CD4-positive, alpha-beta T cell (primary cell): ENCODE measurements around the gene ICA1. TPM values are rescaled to one million over a fixed set of nuclear protein-coding genes. Genes with fewer than 3 reads are reported as not detected.

Experiments used
- ATAC-seq: fragments of 200-7000 bp; cut with Tn5 transposase; one replicate; pipeline ENCODE4 v1.10.0; 2022; ENCODE audit warnings: mild to moderate bottlenecking; ENCODE audit not compliant: poor library complexity
- CTCF ChIA-PET: fragments of 350-600 bp; sonication (Branson Sonifier 250); formaldehyde crosslinking; loops from one replicate; lab custom pipeline; 2021; ENCODE audit warnings: antibody characterized with exemption, inconsistent platforms; lab: Charles Lee
- POLR2A ChIA-PET: fragments of 350-600 bp; sonication (Branson Sonifier 250); formaldehyde crosslinking; loops from one replicate; lab custom pipeline; 2021; ENCODE audit warnings: antibody characterized with exemption, inconsistent platforms; lab: Charles Lee
- DNase-seq, 14 experiments: peaks; one replicate each; pipeline ENCODE4 v3.0.0-alpha.2; 2013 to 2020; ENCODE audit warnings: mixed read lengths in 2 of 14
- H3K27ac ChIP-seq, 2 donors: one replicate each; pipeline versions ENCODE4 v1.5.1 to v1.7.0; 2013; ENCODE audit warnings: low read length in 2 of 2, low read depth in 1 of 2, mild to moderate bottlenecking in 1 of 2
- H3K27me3 ChIP-seq, 2 experiments: 1 replicate in 1 of 2; 2 replicates in 1 of 2; pipeline versions ENCODE4 v1.6.1 to v1.7.0; 2013; ENCODE audit warnings: low read length in 2 of 2, control low read depth in 1 of 2, mild to moderate bottlenecking in 1 of 2, moderate library complexity in 1 of 2; ENCODE audit not compliant: insufficient read depth in 2 of 2, control insufficient read depth in 1 of 2
- H3K36me3 ChIP-seq: one replicate; pipeline ENCODE4 v1.6.1; 2013; ENCODE audit warnings: low read length, control low read depth; ENCODE audit not compliant: insufficient read depth
- H3K4me1 ChIP-seq: one replicate; pipeline ENCODE4 v1.6.1; 2013; ENCODE audit warnings: low read length, control low read depth; ENCODE audit not compliant: insufficient read depth
- H3K4me3 ChIP-seq: one replicate; pipeline ENCODE4 v1.5.1; 2013; ENCODE audit warnings: mild to moderate bottlenecking, low read length, moderate library complexity
- H3K9me3 ChIP-seq, 2 experiments: 1 replicate in 1 of 2; 2 replicates in 1 of 2; pipeline versions ENCODE4 v1.6.1 to v1.7.0; 2013; ENCODE audit warnings: low read length in 2 of 2, mild to moderate bottlenecking in 2 of 2, control low read depth in 1 of 2, moderate library complexity in 1 of 2; ENCODE audit not compliant: control insufficient read depth in 1 of 2, insufficient read depth in 1 of 2
- H3K27ac Mint-ChIP-seq: one replicate; pipeline ENCODE4 v1.8.0; 2020; ENCODE audit warnings: mixed read lengths
- H3K27me3 Mint-ChIP-seq: one replicate; pipeline ENCODE4 v1.8.0; 2021; ENCODE audit warnings: mixed read lengths
- H3K36me3 Mint-ChIP-seq: one replicate; pipeline ENCODE4 v1.8.0; 2021; ENCODE audit warnings: low read depth, mixed read lengths
- H3K4me1 Mint-ChIP-seq: one replicate; pipeline ENCODE4 v1.8.0; 2021; ENCODE audit warnings: low read depth, mixed read lengths
- H3K4me3 Mint-ChIP-seq: one replicate; pipeline ENCODE4 v1.8.0; 2020; ENCODE audit warnings: mild to moderate bottlenecking, mixed read lengths
- H3K9me3 Mint-ChIP-seq: one replicate; pipeline ENCODE4 v1.8.0; 2020; ENCODE audit warnings: mixed read lengths
- CTCF ChIP-seq: fragments of 200-600 bp; IDR thresholded peaks from one replicate; pipeline ENCODE4 v1.8.0; 2022; ENCODE audit warnings: antibody characterized with exemption, mild to moderate bottlenecking
- intact Hi-C, 2 experiments: fragments of 100-400 bp; cut with DNase I in 1 of 2; cut with micrococcal nuclease in 1 of 2; formaldehyde crosslinking; loops; one replicate each; pipeline versions ENCODE4 v1.15.1 to v1.9.0; 2023 to 2025; cut with DNase I, micrococcal nuclease
- total RNA-seq, 174 experiments: library from RNA in 2 of 174; stranded (reverse) in 2 of 174; gene quantifications; one replicate each; pipeline ENCODE4 v1.2.3 and lab custom pipeline; 2021 to 2026

ICA1 gene
- total RNA-seq, 2 experiments from 2014 or later = 0.95 to 1.7 TPM

- Histone ChIP-seq H3K27me3 (no peaks in the 10 kb centered on the region), H3K36me3 (no peaks in the 10 kb centered on the region), H3K9me3 (no peaks in the 10 kb centered on the region), H3K27ac (peak overlapping the region; percentile 14 to 21), H3K4me3 (no peak overlapping the region), H3K4me1 (peaks cover 42% of the 10 kb centered on the region)
- H3K4me1 Mint-ChIP-seq = peaks cover 77% of the 10 kb centered on the region
- H3K27ac Mint-ChIP-seq = peak overlapping the region; percentile 85
- no peaks in the 10 kb centered on the region for H3K36me3 Mint-ChIP-seq
- H3K4me3 Mint-ChIP-seq = peak overlapping the region; percentile 30
- DNase-seq = peak in 1 of 14 experiments; percentile 54
- intact Hi-C loops = no loop called here
- ATAC-seq = peak; percentile 64
- ChIA-PET CTCF (no interaction called here), POLR2A (interaction anchor here (0.9 to 2.2 kb wide), 4 partner anchors 9 to 27 kb away, joined by 3 to 13 read pairs (median 4); no protein-coding TSS in a partner anchor)
- TF ChIP-seq CTCF = no peak
- no peaks in the 10 kb centered on the region for H3K27me3 Mint-ChIP-seq
- H3K9me3 Mint-ChIP-seq = no peaks in the 10 kb centered on the region
These were observed 146.2 kb downstream of the ICA1 start for GRCh38 chr7:8115547-8116402.

- peaks cover 84% of the 10 kb centered on the region for H3K4me1 Mint-ChIP-seq
- DNase-seq = peak in 4 of 14 experiments; percentile 23 to 60 (median 46)
These were observed 147.8 kb downstream of the ICA1 start for GRCh38 chr7:8114175-8114574.

GRCh38 chr7:8113184-8113583 lies 148.8 kb downstream of the ICA1 start:
- Histone ChIP-seq H3K4me3 (no peak overlapping the region), H3K36me3 (no peaks in the 10 kb centered on the region), H3K27ac (no peak overlapping the region), H3K27me3 (no peaks in the 10 kb centered on the region), H3K4me1 (peaks cover 31% of the 10 kb centered on the region), H3K9me3 (no peaks in the 10 kb centered on the region)
- TF ChIP-seq CTCF = no peak
- intact Hi-C loops = no loop called here
- ChIA-PET CTCF (no interaction called here), POLR2A (interaction anchor here (0.8 to 1.3 kb wide), 2 partner anchors 8 to 12 kb away, joined by 3 read pairs; no protein-coding TSS in a partner anchor)
- H3K9me3 Mint-ChIP-seq = no peaks in the 10 kb centered on the region
- ATAC-seq (no peak), DNase-seq (no peak)
- no peak overlapping the region for H3K4me3 Mint-ChIP-seq
- no peaks in the 10 kb centered on the region for H3K36me3 Mint-ChIP-seq
- H3K27ac Mint-ChIP-seq = peak overlapping the region; percentile 85
- no peaks in the 10 kb centered on the region for H3K27me3 Mint-ChIP-seq
- H3K4me1 Mint-ChIP-seq = peaks cover 76% of the 10 kb centered on the region

More at GRCh38 chr7:8114175-8114574, 147.8 kb downstream of the ICA1 start:
- no peaks in the 10 kb centered on the region for H3K36me3 Mint-ChIP-seq
- peak overlapping the region; percentile 48 for H3K4me3 Mint-ChIP-seq
- H3K9me3 ChIP-seq = no peaks in the 10 kb centered on the region
- no peak for ATAC-seq
- ChIA-PET POLR2A (no interaction called here), CTCF (no interaction called here)
- no peak for TF ChIP-seq CTCF
- no peak overlapping the region for H3K27ac ChIP-seq
- intact Hi-C loops = no loop called here
- H3K27me3 Mint-ChIP-seq = no peaks in the 10 kb centered on the region
- no peaks in the 10 kb centered on the region for H3K9me3 Mint-ChIP-seq
- H3K27ac Mint-ChIP-seq = peak overlapping the region; percentile 85
- H3K36me3 ChIP-seq = no peaks in the 10 kb centered on the region
- no peaks in the 10 kb centered on the region for H3K27me3 ChIP-seq
- no peak overlapping the region for H3K4me3 ChIP-seq
- H3K4me1 ChIP-seq = peaks cover 37% of the 10 kb centered on the region
